KMS-11 (cell line): Measurements from ENCODE around the gene NLRP1.

Experiments used
- H2AFZ ChIP-seq: fragments of 200-600 bp; sonication (generic); 2 replicates; pipeline ENCODE4 v1.6.1; 2016; ENCODE audit warnings: antibody characterized with exemption, mixed run types, low read depth
- H3K27ac ChIP-seq: fragments of 200-600 bp; sonication (generic); 2 replicates; pipeline ENCODE4 v1.6.1; 2016; ENCODE audit warnings: mild to moderate bottlenecking, mixed run types
- H3K27me3 ChIP-seq: fragments of 200-600 bp; sonication (generic); 2 replicates; pipeline ENCODE4 v1.6.1; 2017; ENCODE audit warnings: mild to moderate bottlenecking, low read depth, mixed run types, moderate library complexity; ENCODE audit not compliant: insufficient read depth
- H3K36me3 ChIP-seq: fragments of 200-600 bp; sonication (generic); 2 replicates; pipeline ENCODE4 v1.6.1; 2017; ENCODE audit warnings: mild to moderate bottlenecking, mixed run types; ENCODE audit not compliant: insufficient read depth
- H3K4me1 ChIP-seq: fragments of 200-600 bp; sonication (generic); 2 replicates; pipeline ENCODE4 v1.6.1; 2016; ENCODE audit warnings: mild to moderate bottlenecking, low read depth, mixed run types; ENCODE audit not compliant: poor library complexity, severe bottlenecking
- H3K4me2 ChIP-seq: fragments of 200-600 bp; sonication (generic); 2 replicates; pipeline ENCODE4 v1.7.0; 2016; ENCODE audit warnings: mild to moderate bottlenecking, mixed run types
- H3K4me3 ChIP-seq: fragments of 200-600 bp; sonication (generic); IDR thresholded peaks from 2 replicates; pipeline ENCODE4 v1.6.1; 2017; ENCODE audit warnings: low read depth, low read length, mixed read lengths; ENCODE audit not compliant: insufficient read depth
- H3K79me2 ChIP-seq: fragments of 200-600 bp; sonication (generic); 2 replicates; pipeline ENCODE4 v1.6.1; 2016; ENCODE audit warnings: low read depth, mixed run types; ENCODE audit not compliant: insufficient read depth
- H3K9ac ChIP-seq: fragments of 200-600 bp; sonication (generic); 2 replicates; pipeline ENCODE4 v1.6.1; 2016; ENCODE audit warnings: mild to moderate bottlenecking, mixed run types
- H4K20me1 ChIP-seq: fragments of 200-600 bp; sonication (generic); 2 replicates; pipeline ENCODE4 v1.6.1; 2016; ENCODE audit warnings: mild to moderate bottlenecking, mixed run types; ENCODE audit not compliant: insufficient read depth
- CTCF ChIP-seq: fragments of 200-600 bp; sonication (generic); conservative IDR thresholded peaks from 2 replicates; pipeline ENCODE4 v1.6.1; 2017; ENCODE audit warnings: low read depth, mild to moderate bottlenecking, antibody characterized with exemption, low read length, moderate library complexity, mixed read lengths

Gene NLRP1

GRCh38 chr17:5500247-5500588 is 84.1 kb downstream of the NLRP1 start:
- TF ChIP-seq CTCF, result no peak
- H3K36me3 ChIP-seq, result no peaks in the 10 kb centered on the region
- no peaks in the 10 kb centered on the region for H3K4me1 ChIP-seq
- H3K79me2 ChIP-seq, result no peaks in the 10 kb centered on the region
- no peak overlapping the region for H3K4me3 ChIP-seq
- H3K4me2 ChIP-seq, result no peak overlapping the region
- H2AFZ ChIP-seq, result no peak overlapping the region
- H3K27me3 ChIP-seq, result no peaks in the 10 kb centered on the region
- H3K27ac ChIP-seq, result no peak overlapping the region
- H4K20me1 ChIP-seq, result no peaks in the 10 kb centered on the region
- no peak overlapping the region for H3K9ac ChIP-seq

- no peak overlapping the region for H3K4me3 ChIP-seq
- no peak overlapping the region for H2AFZ ChIP-seq
These were observed 84.7 kb downstream of the NLRP1 start for GRCh38 chr17:5499476-5500231.

GRCh38 chr17:5492970-5493369 is 91.3 kb downstream of the NLRP1 start:
- Histone ChIP-seq H2AFZ (no peak overlapping the region), H3K79me2 (no peaks in the 10 kb centered on the region), H3K4me2 (no peak overlapping the region), H3K27me3 (no peaks in the 10 kb centered on the region), H3K9ac (no peak overlapping the region), H3K27ac (no peak overlapping the region), H3K36me3 (no peaks in the 10 kb centered on the region), H3K4me3 (no peak overlapping the region), H4K20me1 (no peaks in the 10 kb centered on the region), H3K4me1 (no peaks in the 10 kb centered on the region)
- no peak for TF ChIP-seq CTCF

More at GRCh38 chr17:5499476-5500231, 84.7 kb downstream of the NLRP1 start:
- no peak for TF ChIP-seq CTCF
- no peak overlapping the region for H3K27ac ChIP-seq
- H3K79me2 ChIP-seq, result no peaks in the 10 kb centered on the region
- no peaks in the 10 kb centered on the region for H4K20me1 ChIP-seq
- no peaks in the 10 kb centered on the region for H3K4me1 ChIP-seq
- H3K9ac ChIP-seq, result no peak overlapping the region
- no peaks in the 10 kb centered on the region for H3K36me3 ChIP-seq
- H3K27me3 ChIP-seq, result no peaks in the 10 kb centered on the region
- no peak overlapping the region for H3K4me2 ChIP-seq

GRCh38 chr17:5488752-5489151 is 95.6 kb downstream of the NLRP1 start:
- no peak overlapping the region for H3K27ac ChIP-seq
- H2AFZ ChIP-seq, result no peak overlapping the region
- no peaks in the 10 kb centered on the region for H3K4me1 ChIP-seq
- TF ChIP-seq CTCF, result no peak
- no peaks in the 10 kb centered on the region for H4K20me1 ChIP-seq
- no peaks in the 10 kb centered on the region for H3K36me3 ChIP-seq
- H3K9ac ChIP-seq, result no peak overlapping the region
- no peaks in the 10 kb centered on the region for H3K27me3 ChIP-seq
- no peak overlapping the region for H3K4me2 ChIP-seq
- no peak overlapping the region for H3K4me3 ChIP-seq
- H3K79me2 ChIP-seq, result peaks cover 7% of the 10 kb centered on the region; the same call in 1 of the 2 replicates
